ENCODE results near the gene MSI2. TPM values are rescaled to one million over a fixed set of nuclear protein-coding genes. Genes with fewer than 3 reads are reported as not detected.

Gene MSI2
- total and polyA plus RNA-seq, 2 donors (not counting 3 experiments of a cell fraction or from before 2014, with no cell fraction given) = 20.9 to 59.3 TPM

- Histone ChIP-seq H3K36me3 (ENCODE audit: control insufficient read depth in 2 of 2, extremely low read depth in 1 of 2, insufficient read depth in 2 of 2, low read length in 2 of 2) (peaks cover 0 to 5% of the 10 kb centered on the region in 2 experiments), H3K9me3 (replicated peaks; ENCODE audit: control insufficient read depth, insufficient read depth, low read length) (no peaks in the 10 kb centered on the region), H3K79me2 (ENCODE audit: control insufficient read depth, insufficient read depth, low read length) (no peaks in the 10 kb centered on the region), H4K20me1 (replicated peaks; ENCODE audit: control insufficient read depth, extremely low read depth, insufficient read depth, low read length) (no peaks in the 10 kb centered on the region), H3K9me1 (replicated peaks; ENCODE audit: control insufficient read depth, extremely low read depth, insufficient read depth, low read length) (no peaks in the 10 kb centered on the region), H3K27ac (ENCODE audit: insufficient read depth, low read depth, low read length) (no peak overlapping the region), H3K27me3 (ENCODE audit: control insufficient read depth in 2 of 2, insufficient read depth in 2 of 2, low read length in 2 of 2) (no peaks in the 10 kb centered on the region), H3K4me2 (ENCODE audit: insufficient read depth, low read length) (no peak overlapping the region), H3K4me1 (ENCODE audit: control insufficient read depth, extremely low read depth, insufficient read depth, low read length) (no peaks in the 10 kb centered on the region), H3K4me3 (replicated peaks in 1 of 3; ENCODE audit: insufficient read depth in 1 of 3, low read depth in 1 of 3, low read length in 3 of 3) (no peak overlapping the region), H2AFZ (ENCODE audit: low read depth, low read length) (no peak overlapping the region), H3K9ac (replicated peaks; ENCODE audit: extremely low read depth, insufficient read depth, low read length) (no peak overlapping the region)
- TF ChIP-seq POLR2A (IDR thresholded peaks at IDR 0.05; ENCODE audit: low read depth, low read length) (no peak), MYC (IDR thresholded peaks at IDR 0.05; ENCODE audit: low read depth, low read length) (no peak), FOS (IDR thresholded peaks at IDR 0.05; ENCODE audit: borderline replicate concordance, insufficient read depth, low read length) (no peak), EZH2 (IDR thresholded peaks at IDR 0.05; ENCODE audit: borderline replicate concordance, low read depth, low read length, severe bottlenecking) (no peak), CTCF (IDR thresholded peaks at IDR 0.05; ENCODE audit: extremely low read depth in 1 of 2, insufficient read depth in 1 of 2, low read depth in 1 of 2, low read length in 2 of 2) (no peak), GATA2 (IDR thresholded peaks at IDR 0.05; ENCODE audit: insufficient read depth, insufficient read length, low read depth, low read length) (no peak), JUN (IDR thresholded peaks at IDR 0.05; ENCODE audit: borderline replicate concordance, insufficient read depth, insufficient read length, low read depth) (no peak), POLR2AphosphoS5 (IDR thresholded peaks at IDR 0.05; ENCODE audit: insufficient read depth, low read depth, low read length) (no peak)
- TF ChIP-seq, protein P1, sequence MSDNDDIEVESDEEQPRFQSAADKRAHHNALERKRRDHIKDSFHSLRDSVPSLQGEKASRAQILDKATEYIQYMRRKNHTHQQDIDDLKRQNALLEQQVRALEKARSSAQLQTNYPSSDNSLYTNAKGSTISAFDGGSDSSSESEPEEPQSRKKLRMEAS (IDR thresholded peaks at IDR 0.05; ENCODE audit: insufficient read depth, insufficient read length) = no peak
- ChIA-PET CTCF (interaction anchor here (1.3 to 3.8 kb wide), 2 partner anchors 105 to 435 kb away, joined by 5 to 17 read pairs; no protein-coding TSS in a partner anchor), POLR2A (no interaction called here)
- dilution Hi-C loops (cut with MboI; ENCODE audit: extremely low pct_ligation_motif_present, low sequenced_read_pairs) = no loop called here
- DNase-seq (ENCODE audit: low read depth, low spot score) = no peak
- FAIRE-seq = no peak
- BruUV-seq (replicated peaks) = no TSS peak
- intact Hi-C loops (cut with micrococcal nuclease) = no loop called here
Measured at GRCh38 chr17:57678393-57678792, 422.1 kb downstream of the MSI2 start.

Measured in endothelial cell of umbilical vein (primary cell).